ENCODE measurements around the gene UCP2. TPM values are rescaled to one million over a fixed set of nuclear protein-coding genes. Genes with fewer than 3 reads are reported as not detected.
A peak's percentile ranks its signal among the peaks of the same experiment; 100 is the strongest.

The UCP2 gene
- total and polyA plus RNA-seq, 2 experiments from 2014 or later: 60.1 to 76.9 TPM

DNA sequence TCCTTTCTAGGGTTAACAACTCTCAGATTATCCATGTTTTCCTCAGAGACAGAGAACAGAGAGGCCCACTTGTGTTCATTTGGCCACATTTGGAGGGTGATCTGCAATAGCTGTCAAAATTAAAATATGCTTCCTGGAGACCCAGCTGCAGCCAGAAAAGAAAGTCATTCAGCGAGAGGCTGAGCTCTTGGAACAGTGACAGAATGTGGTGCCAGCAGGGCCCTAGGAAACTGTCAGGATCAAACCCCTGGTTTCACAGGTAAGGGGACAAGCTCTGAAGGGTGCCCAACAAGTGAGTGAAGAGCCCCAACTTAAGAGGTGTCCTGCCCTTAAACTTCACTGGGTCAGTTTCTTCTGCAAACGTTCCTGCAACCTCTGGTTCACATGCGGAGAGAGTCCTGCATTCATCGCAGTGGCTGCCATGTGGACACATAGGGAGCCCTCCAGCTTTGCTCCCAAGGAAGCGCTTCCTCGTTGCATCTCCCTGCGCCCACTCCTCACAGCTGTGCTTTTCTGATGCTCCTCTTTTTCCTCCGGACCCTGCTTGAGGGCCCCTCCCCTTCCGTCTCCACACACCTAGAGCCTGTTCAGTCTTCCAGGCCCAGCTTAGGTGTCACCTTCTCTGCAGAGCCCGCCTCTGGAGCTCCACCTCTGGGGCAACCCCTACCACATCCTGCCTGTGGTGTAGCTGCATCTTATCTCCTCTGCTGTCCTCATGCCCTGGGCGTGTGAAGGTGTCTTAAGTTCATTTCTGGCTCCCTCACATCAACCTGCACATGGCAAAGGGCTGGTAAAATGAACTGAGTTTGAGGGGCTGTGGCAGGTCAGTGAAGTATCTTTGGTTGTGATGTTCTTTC, 22.3 kb upstream of the UCP2 start:
- no peak overlapping the region for H2AFZ ChIP-seq
- H3K4me1 Mint-ChIP-seq: peaks cover 19% of the 10 kb centered on the region
- no peak for DNase-seq (ENCODE audit: low spot score)
- no peak overlapping the region for H3K27ac ChIP-seq (ENCODE audit: low read depth)
- no peaks in the 10 kb centered on the region for H3K27me3 ChIP-seq (ENCODE audit: insufficient read depth)
- ATAC-seq: peak; percentile 52
- H3K36me3 Mint-ChIP-seq (ENCODE audit: low read depth): no peaks in the 10 kb centered on the region; the same call in 2 of the 3 replicates
- H3K9me2 ChIP-seq (ENCODE audit: insufficient read depth): no peaks in the 10 kb centered on the region
- H3K36me3 ChIP-seq (ENCODE audit: insufficient read depth): no peaks in the 10 kb centered on the region
- no peaks in the 10 kb centered on the region for H4K20me1 ChIP-seq (replicated peaks; ENCODE audit: insufficient read depth)
- H3K4me3 ChIP-seq: no peak overlapping the region
- H3K27me3 Mint-ChIP-seq (ENCODE audit: insufficient read depth, low read depth, poor library complexity): peaks cover 8% of the 10 kb centered on the region
- no peak overlapping the region for H3K4me3 Mint-ChIP-seq
- H3K27ac Mint-ChIP-seq: no peak overlapping the region
- no peak overlapping the region for H3K4me2 ChIP-seq
- H3K79me2 ChIP-seq (replicated peaks; ENCODE audit: insufficient read depth): no peaks in the 10 kb centered on the region
- H3K4me1 ChIP-seq (ENCODE audit: insufficient read depth): 0 out of 2 replicates have a peak, but pooled peaks cover 3% of the 10 kb centered on the region
- no peak for TF ChIP-seq ZNF462 (CRISPR knock-in tag; IDR thresholded peaks at IDR 0.05)
- TF ChIP-seq EZH2 (IDR thresholded peaks at IDR 0.05; ENCODE audit: low read depth, unreplicated experiment): no peak
- TF ChIP-seq STAT1 (IDR thresholded peaks at IDR 0.05; ENCODE audit: unreplicated experiment): no peak
- TF ChIP-seq CTCF (conservative IDR thresholded peaks at IDR 0.05; ENCODE audit: low read depth in 2 of 2): no peak
- no peak for TF ChIP-seq ZNF114 (CRISPR knock-in tag; IDR thresholded peaks at IDR 0.05)
- no peak for TF ChIP-seq POLR2AphosphoS5 (IDR thresholded peaks at IDR 0.05; ENCODE audit: low read depth)
- no peak for TF ChIP-seq EZH2phosphoT487 (IDR thresholded peaks at IDR 0.05; ENCODE audit: unreplicated experiment)
- no peak for TF ChIP-seq ZNF331 (CRISPR knock-in tag; IDR thresholded peaks at IDR 0.05; ENCODE audit: low read depth)
- TF ChIP-seq NANOG (IDR thresholded peaks at IDR 0.05; ENCODE audit: borderline replicate concordance): no peak
- TF ChIP-seq CREB1 (CRISPR knock-in tag; IDR thresholded peaks at IDR 0.05; ENCODE audit: low read depth): no peak
- TF ChIP-seq JUNB (IDR thresholded peaks at IDR 0.05; ENCODE audit: unreplicated experiment): no peak
- TF ChIP-seq, protein P1, sequence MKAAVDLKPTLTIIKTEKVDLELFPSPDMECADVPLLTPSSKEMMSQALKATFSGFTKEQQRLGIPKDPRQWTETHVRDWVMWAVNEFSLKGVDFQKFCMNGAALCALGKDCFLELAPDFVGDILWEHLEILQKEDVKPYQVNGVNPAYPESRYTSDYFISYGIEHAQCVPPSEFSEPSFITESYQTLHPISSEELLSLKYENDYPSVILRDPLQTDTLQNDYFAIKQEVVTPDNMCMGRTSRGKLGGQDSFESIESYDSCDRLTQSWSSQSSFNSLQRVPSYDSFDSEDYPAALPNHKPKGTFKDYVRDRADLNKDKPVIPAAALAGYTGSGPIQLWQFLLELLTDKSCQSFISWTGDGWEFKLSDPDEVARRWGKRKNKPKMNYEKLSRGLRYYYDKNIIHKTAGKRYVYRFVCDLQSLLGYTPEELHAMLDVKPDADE (IDR thresholded peaks at IDR 0.05): no peak
- TF ChIP-seq, protein P2, sequence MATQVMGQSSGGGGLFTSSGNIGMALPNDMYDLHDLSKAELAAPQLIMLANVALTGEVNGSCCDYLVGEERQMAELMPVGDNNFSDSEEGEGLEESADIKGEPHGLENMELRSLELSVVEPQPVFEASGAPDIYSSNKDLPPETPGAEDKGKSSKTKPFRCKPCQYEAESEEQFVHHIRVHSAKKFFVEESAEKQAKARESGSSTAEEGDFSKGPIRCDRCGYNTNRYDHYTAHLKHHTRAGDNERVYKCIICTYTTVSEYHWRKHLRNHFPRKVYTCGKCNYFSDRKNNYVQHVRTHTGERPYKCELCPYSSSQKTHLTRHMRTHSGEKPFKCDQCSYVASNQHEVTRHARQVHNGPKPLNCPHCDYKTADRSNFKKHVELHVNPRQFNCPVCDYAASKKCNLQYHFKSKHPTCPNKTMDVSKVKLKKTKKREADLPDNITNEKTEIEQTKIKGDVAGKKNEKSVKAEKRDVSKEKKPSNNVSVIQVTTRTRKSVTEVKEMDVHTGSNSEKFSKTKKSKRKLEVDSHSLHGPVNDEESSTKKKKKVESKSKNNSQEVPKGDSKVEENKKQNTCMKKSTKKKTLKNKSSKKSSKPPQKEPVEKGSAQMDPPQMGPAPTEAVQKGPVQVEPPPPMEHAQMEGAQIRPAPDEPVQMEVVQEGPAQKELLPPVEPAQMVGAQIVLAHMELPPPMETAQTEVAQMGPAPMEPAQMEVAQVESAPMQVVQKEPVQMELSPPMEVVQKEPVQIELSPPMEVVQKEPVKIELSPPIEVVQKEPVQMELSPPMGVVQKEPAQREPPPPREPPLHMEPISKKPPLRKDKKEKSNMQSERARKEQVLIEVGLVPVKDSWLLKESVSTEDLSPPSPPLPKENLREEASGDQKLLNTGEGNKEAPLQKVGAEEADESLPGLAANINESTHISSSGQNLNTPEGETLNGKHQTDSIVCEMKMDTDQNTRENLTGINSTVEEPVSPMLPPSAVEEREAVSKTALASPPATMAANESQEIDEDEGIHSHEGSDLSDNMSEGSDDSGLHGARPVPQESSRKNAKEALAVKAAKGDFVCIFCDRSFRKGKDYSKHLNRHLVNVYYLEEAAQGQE (IDR thresholded peaks at IDR 0.05; ENCODE audit: unreplicated experiment): no peak
- H3K9me3 Mint-ChIP-seq: no peaks in the 10 kb centered on the region
- no peaks in the 10 kb centered on the region for H3F3A ChIP-seq (replicated peaks; ENCODE audit: low read depth)

Measured in GM23338 (cell line).